Glutamatergic neuron (in vitro differentiated cells): ENCODE measurements around the gene ZFYVE21. TPM values are rescaled to one million over a fixed set of nuclear protein-coding genes. Genes with fewer than 3 reads are reported as not detected.

Source experiments
- DNase-seq: peaks from one replicate; pipeline ENCODE4 v3.0.0; 2022
- H3K27ac Mint-ChIP-seq: one replicate; pipeline ENCODE4 v1.8.0; 2020; ENCODE audit warnings: mild to moderate bottlenecking, mixed read lengths, inconsistent platforms; ENCODE audit not compliant: unreplicated experiment
- H3K27me3 Mint-ChIP-seq: one replicate; pipeline ENCODE4 v1.8.0; 2020; ENCODE audit warnings: mild to moderate bottlenecking, moderate library complexity, mixed read lengths, inconsistent platforms; ENCODE audit not compliant: unreplicated experiment
- H3K36me3 Mint-ChIP-seq: one replicate; pipeline ENCODE4 v1.8.0; 2020; ENCODE audit warnings: mild to moderate bottlenecking, mixed read lengths, inconsistent platforms; ENCODE audit not compliant: unreplicated experiment
- H3K4me1 Mint-ChIP-seq: one replicate; pipeline ENCODE4 v1.8.0; 2020; ENCODE audit warnings: mild to moderate bottlenecking, low read depth, mixed read lengths, inconsistent platforms; ENCODE audit not compliant: unreplicated experiment
- H3K4me3 Mint-ChIP-seq: one replicate; pipeline ENCODE4 v1.8.0; 2020; ENCODE audit warnings: mild to moderate bottlenecking, mixed read lengths, inconsistent platforms; ENCODE audit not compliant: unreplicated experiment
- H3K9me3 Mint-ChIP-seq: one replicate; pipeline ENCODE4 v1.8.0; 2020; ENCODE audit warnings: mild to moderate bottlenecking, moderate library complexity, mixed read lengths, inconsistent platforms; ENCODE audit not compliant: unreplicated experiment
- total RNA-seq: library from RNA; stranded (reverse); fragmentation: NEBNext Ultra II Directional; extraction: Animal tissue kit (Norgen Biotek cat#: 25700); gene quantifications from one replicate; pipeline ENCODE4 v1.2.1, GENCODE V29; 2021; ENCODE audit not compliant: unreplicated experiment
- TF ChIP-seq, protein P1 (sequence below): fragments of 200-600 bp; sonication (generic); IDR thresholded peaks from one replicate; pipeline ENCODE4 v1.5.0; 2021; ENCODE audit not compliant: partially characterized antibody, unreplicated experiment

ZFYVE21 gene
- total RNA-seq, 1 donor from 2014 or later, result 49.1 TPM

GRCh38 chr14:103703433-103704385 is 11.9 kb upstream of the ZFYVE21 start:
- DNase-seq, result no peak
- Mint-ChIP-seq H3K36me3 (no peaks in the 10 kb centered on the region), H3K4me1 (peaks cover 31% of the 10 kb centered on the region), H3K9me3 (peaks cover 37% of the 10 kb centered on the region), H3K27ac (peak overlapping the region; percentile 79), H3K4me3 (peak overlapping the region; percentile 18), H3K27me3 (peaks cover 29% of the 10 kb centered on the region)
- TF ChIP-seq, protein P1, sequence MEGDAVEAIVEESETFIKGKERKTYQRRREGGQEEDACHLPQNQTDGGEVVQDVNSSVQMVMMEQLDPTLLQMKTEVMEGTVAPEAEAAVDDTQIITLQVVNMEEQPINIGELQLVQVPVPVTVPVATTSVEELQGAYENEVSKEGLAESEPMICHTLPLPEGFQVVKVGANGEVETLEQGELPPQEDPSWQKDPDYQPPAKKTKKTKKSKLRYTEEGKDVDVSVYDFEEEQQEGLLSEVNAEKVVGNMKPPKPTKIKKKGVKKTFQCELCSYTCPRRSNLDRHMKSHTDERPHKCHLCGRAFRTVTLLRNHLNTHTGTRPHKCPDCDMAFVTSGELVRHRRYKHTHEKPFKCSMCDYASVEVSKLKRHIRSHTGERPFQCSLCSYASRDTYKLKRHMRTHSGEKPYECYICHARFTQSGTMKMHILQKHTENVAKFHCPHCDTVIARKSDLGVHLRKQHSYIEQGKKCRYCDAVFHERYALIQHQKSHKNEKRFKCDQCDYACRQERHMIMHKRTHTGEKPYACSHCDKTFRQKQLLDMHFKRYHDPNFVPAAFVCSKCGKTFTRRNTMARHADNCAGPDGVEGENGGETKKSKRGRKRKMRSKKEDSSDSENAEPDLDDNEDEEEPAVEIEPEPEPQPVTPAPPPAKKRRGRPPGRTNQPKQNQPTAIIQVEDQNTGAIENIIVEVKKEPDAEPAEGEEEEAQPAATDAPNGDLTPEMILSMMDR, result no peak

DNA sequence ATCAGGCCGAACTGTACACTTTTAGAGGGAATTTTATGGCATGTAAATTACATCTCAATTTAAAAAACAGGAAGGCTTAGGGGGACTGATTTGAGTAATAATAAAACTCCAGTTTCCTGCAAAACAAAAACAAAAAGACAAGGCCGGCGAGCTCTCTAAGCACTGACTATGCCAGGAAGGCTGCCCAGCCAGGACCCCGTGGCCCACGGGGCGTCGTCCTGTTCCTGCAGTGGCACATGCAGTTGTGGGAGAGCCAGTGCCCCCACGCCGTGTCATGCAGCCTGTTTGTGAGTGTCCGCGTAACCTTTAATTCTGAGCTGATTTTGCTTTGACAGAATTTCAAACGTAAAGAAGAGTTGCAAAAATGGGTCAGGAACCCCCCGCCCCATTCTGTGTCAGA is 10.9 kb upstream of the ZFYVE21 start:
- TF ChIP-seq, protein P1, result no peak
- H3K9me3 Mint-ChIP-seq, result peaks cover 45% of the 10 kb centered on the region
- DNase-seq, result no peak
- H3K36me3 Mint-ChIP-seq, result no peaks in the 10 kb centered on the region
- peaks cover 34% of the 10 kb centered on the region for H3K4me1 Mint-ChIP-seq
- peaks cover 32% of the 10 kb centered on the region for H3K27me3 Mint-ChIP-seq
- H3K4me3 Mint-ChIP-seq, result no peak overlapping the region
- peak overlapping the region; percentile 41 for H3K27ac Mint-ChIP-seq

- no peaks in the 10 kb centered on the region for H3K36me3 Mint-ChIP-seq
Measured at GRCh38 chr14:103705118-103705503, 10.5 kb upstream of the ZFYVE21 start.

DNA sequence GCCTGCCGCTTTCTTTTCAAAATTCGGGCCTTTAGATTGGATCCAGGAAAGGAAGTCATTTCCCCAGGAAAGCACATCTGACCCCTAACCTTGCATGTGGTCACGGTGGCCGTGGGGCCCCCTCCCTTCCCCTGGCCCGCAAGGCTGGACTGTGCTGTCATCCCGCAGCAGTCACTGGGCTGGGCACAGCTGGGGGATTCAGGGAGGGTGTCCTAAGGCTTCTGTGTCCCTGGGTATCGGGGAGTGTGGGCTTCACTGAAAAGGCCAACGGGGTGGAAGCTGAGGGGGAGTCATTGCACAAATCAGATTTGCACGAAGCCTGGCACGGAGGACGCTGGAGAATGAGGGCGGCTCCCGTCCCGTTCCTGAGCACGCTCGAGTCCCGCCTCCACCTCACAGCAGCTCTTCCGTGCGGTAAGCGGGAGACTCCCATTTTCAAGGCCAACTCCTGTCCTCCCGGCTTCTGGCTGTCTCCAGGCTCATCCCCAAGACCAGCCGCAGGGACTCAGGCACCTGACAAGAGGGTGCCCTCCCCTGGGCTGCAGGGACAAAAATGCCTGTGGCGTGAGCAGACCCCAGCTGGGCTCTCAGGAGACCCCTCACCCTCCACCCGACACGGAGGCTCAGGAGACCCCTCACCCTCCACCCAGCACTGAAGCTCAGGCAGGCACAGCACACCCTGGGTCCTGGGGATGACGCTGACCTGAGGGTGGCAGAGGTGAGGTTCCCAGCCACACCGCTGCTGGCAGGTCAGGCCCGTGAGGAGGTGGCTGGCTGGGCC is 9.9 kb upstream of the ZFYVE21 start:
- no peak overlapping the region for H3K27ac Mint-ChIP-seq
- H3K27me3 Mint-ChIP-seq, result peaks cover 31% of the 10 kb centered on the region
- TF ChIP-seq, protein P1, result no peak
- no peak for DNase-seq
- H3K9me3 Mint-ChIP-seq, result peaks cover 46% of the 10 kb centered on the region
- H3K36me3 Mint-ChIP-seq, result no peaks in the 10 kb centered on the region
- no peak overlapping the region for H3K4me3 Mint-ChIP-seq
- H3K4me1 Mint-ChIP-seq, result peaks cover 33% of the 10 kb centered on the region

More at GRCh38 chr14:103705118-103705503, 10.5 kb upstream of the ZFYVE21 start:
- peaks cover 45% of the 10 kb centered on the region for H3K9me3 Mint-ChIP-seq
- peak overlapping the region; percentile 41 for H3K27ac Mint-ChIP-seq
- H3K4me1 Mint-ChIP-seq, result peaks cover 33% of the 10 kb centered on the region
- no peak overlapping the region for H3K4me3 Mint-ChIP-seq
- TF ChIP-seq, protein P1, result no peak
- DNase-seq, result no peak
- H3K27me3 Mint-ChIP-seq, result peaks cover 30% of the 10 kb centered on the region
